ENCODE measurements around the gene SMYD4. TPM values are rescaled to one million over a fixed set of nuclear protein-coding genes. Genes with fewer than 3 reads are reported as not detected.

SMYD4 gene
- total and polyA plus RNA-seq, 10 of the 15 experiments (the other 5 are each of a cell fraction or from before 2014, with no cell fraction given), result 2.1 to 18.8 (median 13.7) TPM

GRCh38 chr17:1733759-1734158, 95.9 kb downstream of the SMYD4 start (continued):
- TF ChIP-seq, protein P1, sequence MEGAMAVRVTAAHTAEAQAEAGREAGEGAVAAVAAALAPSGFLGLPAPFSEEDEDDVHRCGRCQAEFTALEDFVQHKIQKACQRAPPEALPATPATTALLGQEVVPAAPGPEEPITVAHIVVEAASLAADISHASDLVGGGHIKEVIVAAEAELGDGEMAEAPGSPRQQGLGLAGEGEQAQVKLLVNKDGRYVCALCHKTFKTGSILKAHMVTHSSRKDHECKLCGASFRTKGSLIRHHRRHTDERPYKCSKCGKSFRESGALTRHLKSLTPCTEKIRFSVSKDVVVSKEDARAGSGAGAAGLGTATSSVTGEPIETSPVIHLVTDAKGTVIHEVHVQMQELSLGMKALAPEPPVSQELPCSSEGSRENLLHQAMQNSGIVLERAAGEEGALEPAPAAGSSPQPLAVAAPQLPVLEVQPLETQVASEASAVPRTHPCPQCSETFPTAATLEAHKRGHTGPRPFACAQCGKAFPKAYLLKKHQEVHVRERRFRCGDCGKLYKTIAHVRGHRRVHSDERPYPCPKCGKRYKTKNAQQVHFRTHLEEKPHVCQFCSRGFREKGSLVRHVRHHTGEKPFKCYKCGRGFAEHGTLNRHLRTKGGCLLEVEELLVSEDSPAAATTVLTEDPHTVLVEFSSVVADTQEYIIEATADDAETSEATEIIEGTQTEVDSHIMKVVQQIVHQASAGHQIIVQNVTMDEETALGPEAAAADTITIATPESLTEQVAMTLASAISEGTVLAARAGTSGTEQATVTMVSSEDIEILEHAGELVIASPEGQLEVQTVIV (IDR thresholded peaks at IDR 0.05; ENCODE audit: borderline replicate concordance, partially characterized antibody), result no peak
- TF ChIP-seq, protein P2, sequence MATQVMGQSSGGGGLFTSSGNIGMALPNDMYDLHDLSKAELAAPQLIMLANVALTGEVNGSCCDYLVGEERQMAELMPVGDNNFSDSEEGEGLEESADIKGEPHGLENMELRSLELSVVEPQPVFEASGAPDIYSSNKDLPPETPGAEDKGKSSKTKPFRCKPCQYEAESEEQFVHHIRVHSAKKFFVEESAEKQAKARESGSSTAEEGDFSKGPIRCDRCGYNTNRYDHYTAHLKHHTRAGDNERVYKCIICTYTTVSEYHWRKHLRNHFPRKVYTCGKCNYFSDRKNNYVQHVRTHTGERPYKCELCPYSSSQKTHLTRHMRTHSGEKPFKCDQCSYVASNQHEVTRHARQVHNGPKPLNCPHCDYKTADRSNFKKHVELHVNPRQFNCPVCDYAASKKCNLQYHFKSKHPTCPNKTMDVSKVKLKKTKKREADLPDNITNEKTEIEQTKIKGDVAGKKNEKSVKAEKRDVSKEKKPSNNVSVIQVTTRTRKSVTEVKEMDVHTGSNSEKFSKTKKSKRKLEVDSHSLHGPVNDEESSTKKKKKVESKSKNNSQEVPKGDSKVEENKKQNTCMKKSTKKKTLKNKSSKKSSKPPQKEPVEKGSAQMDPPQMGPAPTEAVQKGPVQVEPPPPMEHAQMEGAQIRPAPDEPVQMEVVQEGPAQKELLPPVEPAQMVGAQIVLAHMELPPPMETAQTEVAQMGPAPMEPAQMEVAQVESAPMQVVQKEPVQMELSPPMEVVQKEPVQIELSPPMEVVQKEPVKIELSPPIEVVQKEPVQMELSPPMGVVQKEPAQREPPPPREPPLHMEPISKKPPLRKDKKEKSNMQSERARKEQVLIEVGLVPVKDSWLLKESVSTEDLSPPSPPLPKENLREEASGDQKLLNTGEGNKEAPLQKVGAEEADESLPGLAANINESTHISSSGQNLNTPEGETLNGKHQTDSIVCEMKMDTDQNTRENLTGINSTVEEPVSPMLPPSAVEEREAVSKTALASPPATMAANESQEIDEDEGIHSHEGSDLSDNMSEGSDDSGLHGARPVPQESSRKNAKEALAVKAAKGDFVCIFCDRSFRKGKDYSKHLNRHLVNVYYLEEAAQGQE (IDR thresholded peaks at IDR 0.05; ENCODE audit: low read depth, low read length), result no peak
- TF ChIP-seq EED (IDR thresholded peaks at IDR 0.05; ENCODE audit: low read depth) (no peak), JUND (IDR thresholded peaks at IDR 0.05; ENCODE audit: low read depth, low read length) (no peak), YBX1 (IDR thresholded peaks at IDR 0.05) (no peak), RAD51 (IDR thresholded peaks at IDR 0.05) (no peak), NR2C1 (IDR thresholded peaks at IDR 0.05) (no peak), EGR1 (IDR thresholded peaks at IDR 0.05; ENCODE audit: borderline replicate concordance in 1 of 2, low read depth in 2 of 2, low read length in 2 of 2) (no peak), ETV6 (conservative IDR thresholded peaks at IDR 0.05 in 1 of 2, IDR thresholded peaks at IDR 0.05 in 1 of 2; ENCODE audit: borderline replicate concordance in 1 of 2, low read depth in 1 of 2) (no peak)
- TF ChIP-seq, protein P3, sequence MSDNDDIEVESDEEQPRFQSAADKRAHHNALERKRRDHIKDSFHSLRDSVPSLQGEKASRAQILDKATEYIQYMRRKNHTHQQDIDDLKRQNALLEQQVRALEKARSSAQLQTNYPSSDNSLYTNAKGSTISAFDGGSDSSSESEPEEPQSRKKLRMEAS (IDR thresholded peaks at IDR 0.05; ENCODE audit: low read depth, low read length), result no peak
- TF ChIP-seq, protein P4, sequence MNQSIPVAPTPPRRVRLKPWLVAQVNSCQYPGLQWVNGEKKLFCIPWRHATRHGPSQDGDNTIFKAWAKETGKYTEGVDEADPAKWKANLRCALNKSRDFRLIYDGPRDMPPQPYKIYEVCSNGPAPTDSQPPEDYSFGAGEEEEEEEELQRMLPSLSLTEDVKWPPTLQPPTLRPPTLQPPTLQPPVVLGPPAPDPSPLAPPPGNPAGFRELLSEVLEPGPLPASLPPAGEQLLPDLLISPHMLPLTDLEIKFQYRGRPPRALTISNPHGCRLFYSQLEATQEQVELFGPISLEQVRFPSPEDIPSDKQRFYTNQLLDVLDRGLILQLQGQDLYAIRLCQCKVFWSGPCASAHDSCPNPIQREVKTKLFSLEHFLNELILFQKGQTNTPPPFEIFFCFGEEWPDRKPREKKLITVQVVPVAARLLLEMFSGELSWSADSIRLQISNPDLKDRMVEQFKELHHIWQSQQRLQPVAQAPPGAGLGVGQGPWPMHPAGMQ (IDR thresholded peaks at IDR 0.05; ENCODE audit: borderline replicate concordance), result no peak
- TF ChIP-seq, protein P5, sequence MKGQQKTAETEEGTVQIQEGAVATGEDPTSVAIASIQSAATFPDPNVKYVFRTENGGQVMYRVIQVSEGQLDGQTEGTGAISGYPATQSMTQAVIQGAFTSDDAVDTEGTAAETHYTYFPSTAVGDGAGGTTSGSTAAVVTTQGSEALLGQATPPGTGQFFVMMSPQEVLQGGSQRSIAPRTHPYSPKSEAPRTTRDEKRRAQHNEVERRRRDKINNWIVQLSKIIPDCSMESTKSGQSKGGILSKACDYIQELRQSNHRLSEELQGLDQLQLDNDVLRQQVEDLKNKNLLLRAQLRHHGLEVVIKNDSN (IDR thresholded peaks at IDR 0.05; ENCODE audit: borderline replicate concordance, extremely low read length, insufficient read depth, low read depth, low read length), result no peak

Data from GM12878 (cell line).